HepG2 (cell line): ENCODE measurements around the gene SCGB3A2.

Source experiments
- ARID2 ChIP-seq: sonication (generic); formaldehyde crosslinking; IDR thresholded peaks from 2 replicates; pipeline ENCODE4 v1.8.1; 2022; ENCODE audit warnings: mild to moderate bottlenecking, missing genetic modification reagents, borderline replicate concordance
- E2F2 ChIP-seq: sonication (generic); formaldehyde crosslinking; IDR thresholded peaks from 2 replicates; pipeline ENCODE4 v1.4.0; 2020; ENCODE audit warnings: missing genetic modification reagents, borderline replicate concordance
- EZH2 ChIP-seq: conservative IDR thresholded peaks from 2 replicates; pipeline ENCODE4 v1.6.1; 2012; ENCODE audit warnings: mild to moderate bottlenecking, low read depth, low read length, moderate library complexity
- RFX5 ChIP-seq: IDR thresholded peaks from 2 replicates; pipeline ENCODE4 v1.6.1; 2011; ENCODE audit warnings: low read depth, low read length, improper control_type of control experiment
- ZNF292 ChIP-seq: sonication (generic); formaldehyde crosslinking; IDR thresholded peaks from 2 replicates; pipeline ENCODE4 v1.8.1; 2022; ENCODE audit warnings: mild to moderate bottlenecking, low read depth, missing genetic modification reagents, borderline replicate concordance
- ZNF33B ChIP-seq: sonication (generic); formaldehyde crosslinking; IDR thresholded peaks from 2 replicates; pipeline ENCODE4 v1.5.1; 2020; ENCODE audit warnings: mild to moderate bottlenecking, missing genetic modification reagents
- ZNF713 ChIP-seq: sonication (generic); formaldehyde crosslinking; IDR thresholded peaks from 2 replicates; pipeline ENCODE4 v1.4.0; 2020; ENCODE audit warnings: mild to moderate bottlenecking, missing genetic modification reagents
- ZSCAN5A ChIP-seq: sonication (generic); formaldehyde crosslinking; IDR thresholded peaks from 2 replicates; pipeline ENCODE4 v1.8.0; 2022; ENCODE audit warnings: mild to moderate bottlenecking, missing genetic modification reagents, borderline replicate concordance

- TF ChIP-seq ZNF33B (CRISPR knock-in tag) (no peak), ARID2 (no peak), E2F2 (no peak), RFX5 (no peak), ZSCAN5A (CRISPR knock-in tag) (no peak), EZH2 (no peak), ZNF713 (no peak), ZNF292 (no peak)
These were observed 42.0 kb downstream of the SCGB3A2 start for GRCh38 chr5:147920420-147921030.
